GM18870 (cell line): Measurements from ENCODE around the gene RYR2.

Experiments used
- ATAC-seq: cut with Tn5 transposase; IDR thresholded peaks from one replicate; pipeline ENCODE4 v1.9.1; 2021; ENCODE audit warnings: moderate library complexity; ENCODE audit not compliant: unreplicated experiment

Gene RYR2

DNA sequence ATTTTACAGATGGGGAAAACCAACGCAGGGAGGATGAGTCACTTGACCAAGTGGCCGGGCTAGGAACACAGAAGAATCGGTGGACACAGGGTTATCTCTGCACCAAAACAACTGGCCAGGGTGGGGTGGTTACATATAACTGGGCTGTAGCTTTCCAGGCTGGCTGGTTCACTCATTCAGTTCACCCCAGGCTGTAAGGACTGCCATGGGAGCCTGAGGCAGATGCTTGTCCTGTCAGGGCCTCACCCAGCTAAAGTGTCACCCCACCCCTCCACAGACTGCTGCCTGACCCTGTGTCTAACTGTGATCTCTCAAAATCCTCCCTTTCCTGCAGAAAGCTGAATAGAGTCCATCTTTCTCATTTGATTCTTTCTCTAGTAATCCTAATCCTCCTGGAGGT is 387.3 kb downstream of the RYR2 start:
- ATAC-seq: no peak

DNA sequence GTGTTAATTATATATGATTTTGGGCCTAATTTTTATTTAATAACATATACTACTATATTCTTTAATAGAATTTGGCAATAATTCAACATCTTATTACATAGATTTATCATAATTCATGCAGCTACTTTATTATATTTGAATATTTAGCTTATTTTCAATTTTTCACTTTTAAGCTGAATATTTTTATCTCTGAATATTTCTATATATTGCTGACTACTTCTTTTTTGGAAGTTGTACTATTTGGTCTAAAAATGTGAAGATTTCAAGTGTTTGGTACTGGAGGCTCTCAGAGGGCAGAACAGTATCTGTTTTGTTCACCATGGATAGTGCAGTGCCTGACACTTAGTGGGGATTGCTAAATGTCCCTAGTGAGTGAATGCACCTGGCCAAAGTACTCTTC is 389.5 kb downstream of the RYR2 start:
- ATAC-seq: no peak

DNA sequence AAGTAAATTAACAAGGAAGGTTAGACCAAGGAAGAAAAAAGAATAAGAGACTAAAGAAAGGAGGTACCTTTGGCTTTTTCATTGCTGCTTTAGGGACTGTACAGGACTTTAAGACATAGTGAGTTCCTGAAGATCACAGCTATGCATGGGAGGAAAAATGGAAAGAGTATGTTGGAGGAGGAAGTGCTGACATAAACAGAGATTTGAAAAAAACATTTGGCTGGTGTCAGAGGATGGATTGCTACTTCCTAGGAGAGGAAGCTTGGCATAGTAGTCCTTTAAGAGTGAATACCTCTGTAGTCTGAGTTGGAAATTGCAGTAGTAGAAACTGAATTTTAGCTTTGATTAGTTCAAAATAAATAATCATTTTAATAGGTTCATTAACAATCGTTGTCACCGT is 398.4 kb downstream of the RYR2 start:
- ATAC-seq: no peak

DNA sequence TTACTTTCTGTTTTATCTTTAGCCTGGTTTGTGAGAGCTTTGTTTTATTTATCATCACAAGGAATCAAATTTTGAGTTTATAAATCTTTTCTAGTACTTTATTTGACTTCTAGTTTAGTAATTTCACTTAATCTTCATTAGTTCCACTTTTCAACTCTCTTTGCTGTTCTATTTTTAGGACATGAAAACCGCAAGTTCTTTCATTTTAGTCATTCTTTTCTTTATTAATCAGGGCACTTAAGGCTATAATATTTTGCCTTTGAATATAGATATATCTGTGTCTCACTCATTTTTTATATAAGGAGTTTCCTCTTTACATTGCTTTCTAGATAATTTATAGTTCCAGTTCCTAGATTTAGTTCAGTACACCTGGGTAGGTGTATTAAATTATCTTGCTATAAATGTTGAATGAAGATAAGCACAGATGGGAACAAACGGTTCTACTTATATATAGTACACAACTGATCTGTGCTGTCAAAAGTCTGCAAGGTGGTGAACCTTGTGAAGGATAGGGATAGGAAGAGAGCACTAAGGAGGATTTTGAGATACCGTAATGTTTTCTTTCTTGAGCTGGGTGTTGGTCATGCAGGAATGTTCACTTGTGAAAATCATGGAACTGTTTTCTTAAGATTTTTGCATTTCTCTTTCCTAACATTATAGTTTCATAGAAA is 402.3 kb downstream of the RYR2 start:
- ATAC-seq: no peak

DNA sequence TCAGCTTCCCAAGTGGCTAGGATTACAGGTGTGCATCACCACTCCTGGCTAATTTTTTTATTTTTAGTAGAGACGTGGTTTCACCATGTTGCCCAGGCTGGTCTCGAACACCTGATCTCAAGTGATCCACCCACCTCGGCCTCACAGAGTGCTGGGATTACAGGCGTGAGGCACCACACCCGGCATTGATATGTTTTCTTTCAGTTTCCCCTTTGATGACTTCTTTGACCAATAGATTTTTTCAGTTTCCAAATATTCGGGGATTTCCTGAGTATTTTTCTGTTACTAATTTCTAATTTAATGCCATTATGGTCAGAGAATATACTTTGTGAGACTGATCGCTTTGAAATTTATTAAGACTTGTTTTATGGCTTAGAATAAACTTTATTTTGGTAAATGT is 406.1 kb downstream of the RYR2 start:
- ATAC-seq: no peak

DNA sequence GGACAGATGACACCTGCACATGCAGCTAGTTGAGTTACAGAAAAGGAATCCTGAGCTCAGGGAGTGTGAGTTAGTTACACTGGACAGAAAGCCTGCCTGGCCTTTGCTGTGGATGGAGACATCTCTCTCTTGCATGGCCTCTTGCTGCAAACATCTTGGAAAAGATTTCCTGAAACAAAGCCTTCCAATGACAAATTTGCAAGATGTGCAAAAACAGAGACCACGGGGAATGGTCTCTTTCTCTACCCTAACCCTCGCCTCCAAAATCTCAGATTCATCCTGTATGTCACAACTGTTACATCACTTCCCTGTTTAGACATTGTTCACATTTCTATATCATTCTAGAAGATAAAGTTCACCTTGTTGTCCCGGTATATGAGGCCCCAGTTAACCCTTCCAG is 415.6 kb downstream of the RYR2 start:
- no peak for ATAC-seq

DNA sequence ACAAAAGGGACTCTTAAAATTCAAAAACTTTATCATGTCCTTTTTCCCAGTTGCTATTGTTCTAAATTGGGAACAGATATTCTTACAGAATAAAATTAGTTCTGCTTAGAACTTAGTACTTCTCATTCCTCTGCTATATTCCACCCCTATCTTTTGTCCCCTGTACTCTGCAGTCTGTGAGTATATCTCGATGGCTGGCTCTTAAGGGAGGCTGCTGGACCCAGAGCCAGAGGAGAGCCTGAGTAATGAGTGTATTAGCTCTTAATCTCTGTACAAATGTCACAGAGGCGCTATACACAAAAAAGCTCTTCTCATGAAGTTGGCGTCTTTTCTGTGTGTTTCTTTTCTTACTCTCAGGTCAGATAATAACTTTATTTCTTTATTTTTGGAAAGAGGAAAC is 425.3 kb downstream of the RYR2 start:
- no peak for ATAC-seq

DNA sequence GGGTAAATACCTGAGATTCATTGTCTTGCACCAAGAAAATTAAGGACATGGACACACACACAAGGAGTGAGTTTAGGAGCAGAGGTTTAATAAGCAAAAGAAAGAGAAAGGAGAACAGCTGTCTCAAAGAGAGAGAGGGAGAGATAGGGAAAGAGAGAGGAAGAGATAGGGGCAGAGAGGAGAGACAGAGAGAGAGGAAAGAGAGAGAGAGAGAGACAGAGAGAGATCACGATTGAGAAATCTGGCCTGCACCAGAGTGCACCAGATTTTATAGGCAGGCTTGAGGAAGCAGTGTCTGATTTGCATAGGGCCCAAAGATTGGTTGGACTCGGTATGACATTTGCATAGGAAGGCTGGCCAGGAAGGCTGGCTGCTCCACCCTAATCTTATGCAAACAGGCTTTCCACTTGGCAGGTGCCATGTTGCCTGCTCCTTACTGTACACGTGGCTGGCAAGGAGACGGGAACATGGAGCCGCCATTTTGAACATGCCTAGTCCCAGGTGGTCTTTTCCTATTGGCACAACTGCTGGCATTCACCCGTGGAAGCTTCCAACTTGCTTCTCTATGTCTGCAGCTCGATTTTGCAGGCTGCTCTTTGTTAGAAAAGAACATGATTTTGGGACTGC is 428.8 kb downstream of the RYR2 start:
- no peak for ATAC-seq

DNA sequence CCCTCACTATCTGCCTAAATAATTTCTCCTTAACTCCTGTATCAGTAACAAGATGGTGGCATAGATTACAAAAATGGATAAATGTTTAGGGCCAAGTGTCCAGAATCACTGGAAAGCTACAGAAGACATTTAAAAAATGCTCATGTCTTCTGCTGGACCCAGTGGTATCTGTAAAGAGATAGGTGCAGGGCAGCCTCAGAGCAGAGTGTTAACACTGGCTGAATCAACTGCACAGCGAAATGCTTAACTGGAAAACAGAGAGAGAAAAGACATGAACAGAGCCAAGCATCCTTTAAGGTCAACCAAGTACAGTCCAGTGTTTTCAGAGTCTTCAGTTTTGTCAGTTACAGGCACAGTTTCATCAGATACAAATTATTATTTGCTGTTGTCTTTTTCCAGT is 429.4 kb downstream of the RYR2 start:
- no peak for ATAC-seq

DNA sequence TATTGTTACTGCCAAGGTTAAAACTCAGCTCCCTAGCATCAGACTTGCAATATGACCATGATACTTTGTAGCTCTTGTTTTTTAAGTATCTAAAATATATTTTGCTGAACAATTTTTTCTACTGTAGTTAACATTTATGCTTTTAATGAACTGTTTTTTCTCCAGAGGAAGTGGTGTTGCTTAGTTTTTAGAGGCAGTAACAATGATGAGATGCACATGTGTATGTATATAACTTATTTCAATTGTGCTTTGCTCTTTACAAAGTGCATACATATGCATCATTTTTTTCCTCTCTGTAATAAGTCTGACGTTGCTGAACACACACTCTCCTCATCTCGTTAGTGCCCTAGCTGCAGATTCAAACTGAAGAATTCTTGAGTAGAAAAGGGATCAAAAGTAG is 430.0 kb downstream of the RYR2 start:
- no peak for ATAC-seq

DNA sequence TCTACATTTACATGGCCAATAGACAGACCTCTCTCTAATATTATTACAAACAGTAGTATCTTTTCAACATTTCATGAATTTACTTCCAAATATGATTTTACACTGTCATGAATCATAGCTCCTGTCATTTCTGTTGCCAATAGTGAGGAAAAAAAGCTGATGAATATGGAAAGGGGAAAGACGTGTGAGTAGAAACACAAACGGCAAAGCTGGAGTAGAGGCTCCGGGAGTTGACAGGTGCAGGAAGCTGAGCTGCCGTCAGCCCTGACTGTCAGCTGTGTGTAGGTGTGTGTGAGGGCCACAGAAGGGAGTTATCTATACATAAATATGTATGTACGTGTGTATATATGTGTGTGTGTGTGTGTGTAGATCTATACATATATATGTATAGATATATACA is 431.9 kb downstream of the RYR2 start:
- no peak for ATAC-seq

DNA sequence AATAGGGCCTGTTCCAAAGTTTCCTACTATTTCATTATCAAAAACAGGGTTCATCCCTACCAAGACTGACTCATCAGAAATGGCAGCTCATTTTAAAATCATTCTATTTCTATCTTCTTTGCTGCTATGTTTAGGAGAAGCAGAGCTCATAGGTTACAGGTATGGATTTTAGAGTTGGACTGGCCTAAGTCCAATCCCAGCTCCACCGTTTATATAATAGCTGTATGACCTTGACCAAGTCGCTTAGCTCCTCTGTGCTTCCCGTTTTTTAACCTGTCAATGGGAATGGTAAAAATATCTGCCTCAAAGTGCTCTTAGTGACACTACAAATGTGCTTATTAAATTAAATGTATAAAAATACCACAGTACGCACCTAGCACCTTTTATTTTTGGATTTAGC is 436.1 kb downstream of the RYR2 start:
- ATAC-seq: no peak

DNA sequence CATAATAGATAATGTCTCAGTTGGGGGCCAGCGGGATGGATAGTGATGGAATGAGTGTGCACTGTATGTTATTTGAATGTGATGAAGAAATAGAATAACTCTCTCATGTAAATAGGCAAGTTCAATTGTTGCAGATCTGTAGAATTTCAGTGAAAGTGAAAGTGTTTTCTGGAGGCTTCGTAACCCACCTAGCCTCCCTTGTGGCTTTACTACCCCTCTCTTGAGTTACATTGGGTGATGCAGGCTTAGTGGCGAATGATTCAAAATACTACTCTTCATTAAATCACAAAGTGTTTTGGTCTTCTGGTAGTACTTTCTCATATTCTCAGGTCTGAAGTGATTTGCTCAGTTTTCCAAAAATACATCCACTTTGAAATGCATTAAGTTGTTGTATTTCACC is 436.9 kb downstream of the RYR2 start:
- ATAC-seq: no peak

DNA sequence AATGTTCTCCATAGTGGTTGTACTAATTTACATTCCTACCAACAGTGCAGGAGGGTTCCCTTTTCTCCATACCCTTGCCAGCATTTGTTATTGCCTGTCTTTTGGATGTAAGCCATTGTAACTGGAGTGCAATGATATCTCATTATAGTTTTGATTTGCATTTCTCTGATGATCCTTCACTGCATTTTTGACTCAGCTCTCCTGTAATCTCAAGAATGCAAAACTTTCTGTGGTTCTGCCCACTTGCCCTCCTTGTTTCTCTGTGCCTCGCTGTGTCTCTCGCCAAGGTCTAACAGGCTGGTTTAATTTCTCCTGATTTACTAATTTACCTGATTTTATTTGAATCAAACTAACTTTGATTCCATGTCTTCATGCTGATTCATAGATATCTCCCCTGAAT is 440.8 kb downstream of the RYR2 start:
- ATAC-seq: no peak

DNA sequence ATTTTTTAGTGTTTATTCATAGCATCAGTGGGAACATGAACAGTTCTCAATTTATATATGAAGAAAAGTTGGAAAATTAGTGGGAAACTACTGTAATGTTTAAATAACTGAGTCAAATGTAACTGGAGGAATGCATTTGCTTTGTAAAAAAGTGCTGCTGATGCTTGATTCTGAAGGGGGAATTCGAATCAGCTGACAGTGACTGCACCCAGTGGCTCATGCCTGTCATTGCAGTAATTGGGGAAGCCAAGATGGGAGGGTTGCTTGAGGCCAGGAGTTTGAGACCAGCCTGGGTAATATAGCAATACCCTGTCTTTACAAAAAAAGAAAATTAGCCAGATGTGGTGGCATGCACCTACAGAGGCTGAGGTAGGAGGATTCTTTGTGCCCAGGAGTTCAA is 450.4 kb downstream of the RYR2 start:
- no peak for ATAC-seq

DNA sequence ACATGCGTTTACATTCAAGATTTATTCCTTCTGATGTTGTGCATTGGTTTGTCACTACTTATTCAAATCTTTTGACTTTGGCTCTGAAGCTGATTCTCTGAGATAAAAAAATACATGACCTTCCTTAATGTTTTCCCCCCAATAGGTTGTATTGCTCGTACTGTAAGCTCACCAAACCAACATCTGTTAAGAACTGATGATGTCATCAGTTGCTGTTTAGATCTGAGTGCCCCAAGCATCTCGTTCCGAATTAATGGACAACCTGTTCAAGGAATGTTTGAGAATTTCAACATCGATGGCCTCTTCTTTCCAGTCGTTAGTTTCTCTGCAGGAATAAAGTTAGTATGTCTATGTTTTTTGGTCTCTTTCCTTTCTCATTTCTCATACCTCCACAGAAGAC is 458.6 kb downstream of the RYR2 start:
- no peak for ATAC-seq

DNA sequence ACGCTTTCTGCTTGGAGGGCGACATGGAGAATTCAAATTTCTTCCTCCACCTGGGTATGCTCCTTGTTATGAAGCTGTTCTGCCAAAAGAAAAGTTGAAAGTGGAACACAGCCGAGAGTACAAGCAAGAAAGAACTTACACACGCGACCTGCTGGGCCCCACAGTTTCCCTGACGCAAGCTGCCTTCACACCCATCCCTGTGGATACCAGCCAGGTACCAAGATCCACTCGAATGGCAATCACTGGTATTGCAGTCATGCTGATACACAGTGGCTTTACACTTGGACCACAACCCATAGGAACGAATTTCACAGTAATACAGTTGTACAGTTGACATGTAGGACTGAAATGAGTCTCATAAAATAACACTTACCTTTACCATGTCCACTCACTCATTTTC is 461.3 kb downstream of the RYR2 start:
- ATAC-seq: no peak

DNA sequence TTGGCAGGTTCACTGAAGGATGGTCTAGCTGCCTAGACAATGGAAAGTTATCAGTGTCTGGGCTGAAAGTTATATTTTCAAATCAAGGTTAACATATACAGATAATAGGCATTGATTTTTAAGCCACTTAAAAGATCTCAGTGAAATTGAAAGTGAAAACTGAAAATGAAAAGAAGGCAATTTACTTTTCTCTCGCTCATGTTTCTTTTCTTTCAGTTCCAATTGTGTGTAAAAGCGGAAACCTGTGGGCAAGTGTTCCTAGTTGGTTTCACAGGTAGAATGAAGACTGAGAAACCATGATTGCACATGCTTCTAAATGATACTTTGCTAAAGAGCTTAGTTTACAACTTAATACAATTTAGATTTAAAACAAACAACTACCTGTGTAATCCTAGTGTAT is 465.0 kb downstream of the RYR2 start:
- ATAC-seq: peak; percentile 97

DNA sequence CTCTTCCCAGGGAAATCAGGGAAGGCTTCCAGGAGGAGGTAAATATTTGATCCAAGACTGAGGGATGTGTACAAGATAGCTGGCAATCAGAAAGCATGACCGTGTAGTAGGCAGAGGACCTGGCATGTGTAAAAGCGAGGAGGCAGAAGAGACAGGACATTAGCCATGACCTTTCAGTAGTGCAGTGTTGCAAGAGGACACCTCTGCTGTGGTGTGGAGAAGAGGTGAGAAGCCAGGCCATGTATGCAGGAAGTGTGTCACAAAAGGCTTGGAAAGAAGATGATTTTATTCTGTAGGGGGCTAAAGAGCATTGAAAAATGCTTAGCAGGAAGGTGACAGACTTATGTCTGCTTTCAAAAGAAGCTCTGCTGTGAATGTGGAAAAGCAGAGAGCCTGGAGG is 467.8 kb downstream of the RYR2 start:
- no peak for ATAC-seq

DNA sequence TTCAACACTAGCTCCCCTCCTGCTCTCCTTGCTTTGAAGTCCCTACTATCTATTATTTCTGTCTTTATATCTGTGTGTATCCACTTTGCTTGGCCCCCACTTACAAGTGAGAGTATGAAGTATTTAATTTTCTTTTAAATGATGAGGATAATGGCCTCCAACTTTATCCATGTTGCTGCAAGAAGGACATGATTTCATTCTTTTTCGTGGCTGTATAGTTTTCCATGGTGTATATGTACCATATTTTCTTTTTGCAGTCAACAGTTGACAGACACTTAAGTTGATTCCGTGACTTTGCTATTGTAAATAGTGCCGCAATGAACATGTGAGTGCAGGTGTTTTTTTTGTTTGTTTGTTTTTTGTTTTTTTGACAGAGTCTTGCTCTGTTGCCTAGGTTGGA is 483.1 kb downstream of the RYR2 start:
- no peak for ATAC-seq

DNA sequence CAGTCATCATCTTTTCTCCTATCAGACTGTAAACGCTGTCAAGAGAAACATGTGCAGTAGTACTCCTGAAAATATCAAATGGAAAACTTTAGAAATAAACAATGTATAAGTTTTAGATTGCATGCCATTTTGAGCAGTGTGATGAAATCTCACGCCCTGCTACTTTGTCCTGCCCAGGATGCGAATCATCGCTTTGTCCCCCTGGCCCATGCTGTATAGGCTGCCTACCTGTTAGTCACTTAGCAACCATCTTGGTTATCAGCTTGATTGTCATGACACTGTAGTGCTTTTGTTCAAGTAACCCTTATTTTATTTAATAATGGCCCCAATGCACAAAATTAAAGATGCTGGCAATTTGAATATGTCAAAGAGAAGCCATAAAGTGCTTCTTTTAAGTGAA is 485.8 kb downstream of the RYR2 start:
- no peak for ATAC-seq

DNA sequence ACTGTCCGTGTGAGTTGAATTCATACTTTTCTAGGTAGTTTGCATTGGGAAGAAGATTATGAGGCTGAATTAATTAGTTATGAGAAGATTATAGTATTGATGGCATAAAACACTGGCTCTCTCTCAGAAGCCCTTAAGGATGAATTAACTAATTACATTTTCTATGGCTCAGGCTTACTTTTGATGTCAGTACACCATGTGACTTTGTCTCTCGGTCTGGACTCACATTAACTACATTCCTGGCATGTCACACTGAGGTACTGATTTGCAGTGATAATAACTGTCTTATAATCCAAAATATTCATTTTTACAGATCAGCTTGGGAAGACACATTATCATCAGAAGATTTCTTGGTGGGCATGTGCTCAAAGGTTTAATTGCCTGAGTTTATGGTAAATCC is 486.6 kb downstream of the RYR2 start:
- ATAC-seq: no peak

DNA sequence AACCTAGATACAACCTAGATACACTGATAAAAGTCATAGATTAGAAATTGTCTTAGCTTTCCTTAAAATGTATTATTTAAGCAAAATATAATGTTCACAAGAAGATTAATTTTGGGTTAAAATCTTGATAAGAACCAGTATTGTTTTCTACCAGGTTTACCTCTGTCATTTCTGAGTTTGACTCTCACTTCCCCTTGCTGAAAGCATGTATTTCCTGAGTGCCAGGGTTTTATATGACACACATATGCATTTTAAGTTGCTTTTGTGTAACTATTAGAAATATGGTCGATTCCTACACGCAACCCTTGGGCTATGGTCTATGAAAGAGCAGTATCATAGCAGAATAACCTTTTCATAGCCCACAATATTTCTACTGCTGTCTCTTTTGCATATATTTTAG is 497.1 kb downstream of the RYR2 start:
- ATAC-seq: no peak
